ENCODE data around the gene EYS.

The EYS gene

GRCh38 chr6:65199121-65199520 is 507.9 kb downstream of the EYS start:
- no peak for FAIRE-seq

- no peak for FAIRE-seq
Measured at GRCh38 chr6:65191471-65191870, 515.6 kb downstream of the EYS start.

GRCh38 chr6:65189236-65189881 is 517.7 kb downstream of the EYS start:
- FAIRE-seq = no peak

- FAIRE-seq = no peak
Measured at GRCh38 chr6:65186826-65187225, 520.2 kb downstream of the EYS start.

GRCh38 chr6:65182681-65183080 is 524.3 kb downstream of the EYS start:
- FAIRE-seq = no peak

GRCh38 chr6:65170273-65170672 is 536.8 kb downstream of the EYS start:
- FAIRE-seq = no peak

- no peak for FAIRE-seq
Measured at GRCh38 chr6:65161661-65162060, 545.4 kb downstream of the EYS start.

GRCh38 chr6:65157025-65157424 is 550.0 kb downstream of the EYS start:
- no peak for FAIRE-seq

- FAIRE-seq = no peak
Measured at GRCh38 chr6:65155083-65155482, 551.9 kb downstream of the EYS start.

GRCh38 chr6:65149841-65150240 is 557.2 kb downstream of the EYS start:
- FAIRE-seq = no peak

GRCh38 chr6:65148839-65149238 is 558.2 kb downstream of the EYS start:
- no peak for FAIRE-seq

GRCh38 chr6:65135567-65135966 is 571.5 kb downstream of the EYS start:
- no peak for FAIRE-seq

GRCh38 chr6:65126667-65127066 is 580.4 kb downstream of the EYS start:
- no peak for FAIRE-seq

- FAIRE-seq = no peak
Measured at GRCh38 chr6:65123521-65123920, 583.5 kb downstream of the EYS start.

- FAIRE-seq = no peak
Measured at GRCh38 chr6:65117817-65118409, 589.1 kb downstream of the EYS start.

- FAIRE-seq = no peak
Measured at GRCh38 chr6:65116326-65116725, 590.7 kb downstream of the EYS start.

- FAIRE-seq = no peak
Measured at GRCh38 chr6:65113581-65113980, 593.4 kb downstream of the EYS start.

GRCh38 chr6:65112435-65112834 is 594.6 kb downstream of the EYS start:
- peak; percentile 28 for FAIRE-seq

- FAIRE-seq = peak; percentile 45
Measured at GRCh38 chr6:65110031-65110430, 597.0 kb downstream of the EYS start.

GRCh38 chr6:65098349-65098748 is 608.7 kb downstream of the EYS start:
- no peak for FAIRE-seq

GRCh38 chr6:65091561-65091960 is 615.5 kb downstream of the EYS start:
- FAIRE-seq = no peak

- no peak for FAIRE-seq
Measured at GRCh38 chr6:65088575-65088974, 618.5 kb downstream of the EYS start.

- no peak for FAIRE-seq
Measured at GRCh38 chr6:65081756-65082155, 625.3 kb downstream of the EYS start.

GRCh38 chr6:65075705-65076230 is 631.3 kb downstream of the EYS start:
- no peak for FAIRE-seq

GRCh38 chr6:65072500-65072899 is 634.5 kb downstream of the EYS start:
- FAIRE-seq = peak; percentile 68
